ENCODE data around the gene CDH4.

Gene CDH4

DNA sequence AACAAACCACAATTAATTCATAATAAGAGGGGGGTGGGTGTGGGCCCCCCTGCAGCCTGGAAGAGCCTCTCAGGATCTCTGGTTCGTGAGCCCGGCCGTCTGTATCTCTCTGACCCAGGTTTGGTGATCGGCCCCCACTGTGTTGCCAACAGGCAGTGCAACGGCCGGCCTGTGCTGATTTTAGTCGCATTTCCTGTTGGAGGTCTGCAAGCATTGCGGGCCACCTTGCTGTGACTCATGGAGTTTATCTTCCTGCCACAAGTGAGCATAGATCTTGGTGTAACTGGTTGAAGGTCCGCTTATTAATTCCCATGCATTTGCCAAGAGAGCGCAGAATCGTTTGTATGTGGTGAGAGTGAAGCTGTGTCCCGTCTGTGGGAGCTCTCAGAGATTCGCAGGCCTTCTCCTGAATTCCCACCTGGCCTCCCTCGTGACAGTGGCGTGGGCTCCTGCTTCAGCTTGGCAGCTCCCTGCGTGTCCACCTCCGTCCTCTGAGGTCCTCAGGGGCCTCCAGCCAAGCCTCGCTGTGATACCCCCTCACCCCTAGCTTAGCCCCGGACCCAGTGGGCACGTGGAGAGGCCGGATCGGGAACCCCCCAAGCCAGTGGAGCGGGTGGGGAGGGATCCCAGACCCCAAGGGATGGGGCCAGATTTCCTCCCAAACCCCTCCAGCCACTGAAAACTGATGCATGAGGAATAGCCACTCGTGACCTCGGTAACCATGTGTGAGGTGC lies 269.8 kb downstream of the CDH4 start:
- DNase-seq, result no peak

DNA sequence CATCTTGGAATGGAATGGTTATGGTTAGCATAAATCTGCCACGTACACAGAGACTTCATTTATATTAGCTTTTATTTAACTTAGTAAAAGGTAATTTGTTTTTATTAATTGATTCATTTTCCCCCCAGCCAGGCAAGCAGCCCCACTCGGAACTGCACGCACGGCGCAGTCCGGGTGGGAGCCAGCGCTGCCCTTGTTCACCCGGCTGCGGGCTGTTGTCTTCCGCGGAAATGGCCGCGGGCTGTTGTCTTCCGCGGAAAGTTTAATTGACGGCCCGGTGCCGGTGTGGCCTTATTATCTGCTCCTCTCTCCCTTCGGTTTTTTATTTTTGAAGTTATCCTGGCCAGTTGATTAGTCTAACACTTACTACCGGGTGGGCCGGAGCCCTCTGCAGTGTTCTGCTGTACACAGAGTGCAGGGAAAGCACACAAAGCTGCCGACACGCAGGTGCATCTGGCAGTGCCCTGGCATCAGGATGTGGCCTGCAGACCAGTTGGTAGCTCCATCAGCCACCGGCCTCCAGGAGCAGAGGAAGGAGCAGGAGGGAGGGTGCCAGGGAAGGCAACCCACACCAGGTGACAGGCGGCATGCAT lies 270.5 kb downstream of the CDH4 start:
- no peak for DNase-seq

DNA sequence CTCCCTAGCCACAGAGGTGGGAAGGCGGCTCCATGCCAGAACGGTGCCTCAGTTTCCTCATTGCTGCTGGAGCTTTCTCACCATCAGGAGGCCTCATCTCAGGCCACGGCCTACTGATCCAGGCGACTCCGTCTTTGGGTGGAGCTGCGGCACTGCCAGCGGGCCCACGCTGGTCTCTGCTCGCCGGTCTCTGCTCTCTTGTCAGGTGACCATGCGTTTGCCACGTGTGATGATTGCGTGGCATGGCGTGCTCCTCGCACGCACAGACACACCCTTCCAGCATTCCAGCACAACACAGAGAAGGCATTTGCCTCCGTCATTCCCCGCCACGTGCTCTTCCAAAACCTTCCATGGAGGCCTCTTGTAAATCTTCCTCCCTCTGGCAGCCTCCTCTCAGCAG lies 271.1 kb downstream of the CDH4 start:
- no peak for DNase-seq

DNA sequence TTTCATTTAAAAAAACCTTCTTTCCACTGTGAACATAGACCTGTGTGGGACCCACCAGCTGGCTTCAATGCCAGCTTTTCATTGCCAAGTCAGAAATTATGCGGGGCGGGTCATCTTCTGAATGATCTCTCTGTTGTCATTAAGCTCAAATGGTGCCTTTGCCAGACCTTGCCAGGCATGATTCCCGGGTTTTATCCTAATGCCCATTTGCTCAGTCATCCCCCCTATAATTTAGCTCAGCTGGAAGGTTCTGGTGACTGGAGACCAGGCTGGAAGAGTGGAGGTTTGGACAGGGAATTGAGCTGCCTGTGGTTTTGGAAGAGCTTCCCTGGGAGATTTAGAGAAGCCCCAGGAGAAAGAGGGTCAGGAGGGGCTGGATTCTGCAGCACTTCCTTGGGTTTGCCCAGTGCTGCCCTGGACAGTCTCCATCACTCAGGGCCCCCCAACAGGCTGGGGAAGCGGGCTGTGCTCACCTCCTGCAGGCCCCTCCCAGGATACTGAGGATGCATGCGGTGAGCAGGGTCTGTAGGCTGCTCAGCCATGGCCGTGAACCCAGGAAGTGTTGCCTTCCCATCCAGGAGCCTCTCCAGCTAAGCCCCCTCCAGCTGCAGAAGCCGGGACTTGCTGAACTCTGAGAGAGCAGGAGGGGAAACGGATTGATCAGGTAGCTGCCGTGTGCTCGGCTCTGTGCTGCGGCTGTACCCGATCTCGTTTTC lies 273.0 kb downstream of the CDH4 start:
- no peak for DNase-seq

DNA sequence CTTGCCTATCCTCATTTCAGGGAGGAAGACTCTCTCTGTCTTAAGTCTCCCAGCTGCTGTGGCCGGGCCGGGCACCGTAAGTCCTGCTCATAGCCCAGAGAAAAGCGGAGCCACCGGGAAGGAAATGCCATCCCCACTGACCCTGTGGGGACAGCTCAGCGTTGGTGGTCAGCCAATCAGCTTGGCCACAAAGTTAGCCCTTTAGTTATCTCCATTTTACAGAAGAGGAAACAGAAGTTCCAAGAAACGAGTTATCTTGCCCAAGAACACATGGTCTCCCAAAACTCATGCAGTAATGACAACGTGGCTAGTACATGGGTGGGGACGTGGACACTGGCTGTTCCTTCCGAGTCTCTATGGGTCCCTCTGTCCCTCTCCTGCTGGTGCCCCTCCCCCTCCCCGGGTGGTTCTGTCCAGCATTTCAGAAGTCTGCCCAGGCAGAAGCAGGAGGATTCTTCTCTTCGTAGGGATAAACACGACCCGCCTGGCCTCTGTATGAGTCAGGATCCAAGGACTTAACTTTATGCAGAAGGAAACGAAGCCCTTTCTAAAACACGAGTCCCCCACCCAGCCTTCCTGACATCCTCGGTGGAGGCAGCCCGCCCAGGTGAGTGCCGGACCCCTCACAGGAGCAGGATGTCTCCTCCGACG lies 273.8 kb downstream of the CDH4 start:
- DNase-seq, result no peak

DNA sequence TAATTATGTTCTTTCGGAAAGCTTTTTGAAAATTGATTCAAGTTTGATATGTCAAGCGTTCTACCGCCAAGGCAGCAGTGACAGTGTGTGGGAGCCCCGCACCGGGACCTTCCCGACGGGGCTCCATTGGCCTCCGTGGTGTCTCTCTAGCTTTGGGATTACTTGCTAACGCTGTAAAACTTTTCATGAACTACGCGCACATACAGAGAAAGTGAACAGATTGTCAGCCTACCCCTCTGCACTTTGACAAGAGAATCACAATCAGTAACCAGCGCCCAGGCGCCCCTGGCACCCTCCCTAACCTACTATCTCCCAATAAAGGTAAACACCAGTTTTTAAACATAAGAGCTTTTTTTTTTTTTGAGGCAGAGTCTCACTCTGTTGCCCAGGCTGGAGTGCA lies 274.8 kb downstream of the CDH4 start:
- DNase-seq, result no peak

DNA sequence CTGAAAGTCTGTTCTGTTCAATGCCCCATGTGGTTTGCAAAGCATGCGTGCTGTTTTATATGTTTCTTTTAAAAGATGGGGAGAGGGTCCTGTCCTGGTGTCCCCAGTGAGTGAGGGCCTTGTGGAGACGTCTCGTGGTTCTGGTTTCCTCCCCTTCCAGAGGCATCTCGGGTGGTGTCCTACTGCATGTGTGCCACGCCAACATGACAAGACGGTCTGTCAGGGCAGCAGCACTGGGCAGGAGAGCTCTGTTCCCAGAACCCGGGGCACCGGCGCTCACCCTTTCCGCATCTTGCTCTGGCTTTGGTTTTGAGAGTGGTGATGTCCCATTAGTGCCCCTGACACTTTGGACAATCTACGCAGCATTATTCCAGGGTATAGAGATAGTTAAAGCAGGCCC lies 275.6 kb downstream of the CDH4 start:
- DNase-seq, result no peak

DNA sequence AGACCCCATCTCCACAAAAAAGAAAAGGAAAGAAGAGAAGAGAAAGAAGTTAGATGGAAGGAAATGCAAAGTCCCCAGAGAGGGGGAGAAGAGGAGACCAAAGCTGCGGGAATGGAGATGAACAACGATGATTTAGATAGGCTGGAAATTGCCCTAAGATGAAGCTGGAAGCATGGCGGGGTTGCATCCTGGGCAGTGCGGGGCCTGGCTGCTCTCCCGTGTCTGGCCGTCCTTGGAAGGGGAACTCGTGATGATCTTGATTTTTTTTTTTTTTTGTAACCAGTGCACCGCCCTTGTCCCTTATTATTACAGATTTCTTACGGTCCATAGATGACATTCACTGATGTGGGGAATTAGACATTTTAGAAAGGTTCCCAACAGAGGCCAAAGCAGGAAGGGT lies 276.5 kb downstream of the CDH4 start:
- no peak for DNase-seq

DNA sequence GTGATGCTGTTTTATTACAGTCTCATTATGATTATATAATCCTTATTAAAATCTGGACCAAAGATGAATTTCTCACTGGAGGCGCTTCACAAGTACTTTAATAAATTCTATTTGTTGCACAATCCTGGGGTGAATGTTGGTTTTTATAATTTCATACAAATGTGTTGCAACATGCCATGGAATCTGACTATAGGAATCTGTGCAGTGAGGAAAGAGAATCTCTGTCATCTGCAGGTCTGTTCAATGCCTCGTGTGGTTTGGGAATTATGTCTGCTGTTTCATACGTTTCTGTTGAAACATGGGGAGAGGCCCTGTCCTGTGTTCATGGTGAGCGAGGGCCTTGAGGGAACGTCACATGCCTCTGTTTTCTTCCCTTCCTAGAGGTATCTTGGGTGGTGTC lies 277.3 kb downstream of the CDH4 start:
- no peak for DNase-seq

DNA sequence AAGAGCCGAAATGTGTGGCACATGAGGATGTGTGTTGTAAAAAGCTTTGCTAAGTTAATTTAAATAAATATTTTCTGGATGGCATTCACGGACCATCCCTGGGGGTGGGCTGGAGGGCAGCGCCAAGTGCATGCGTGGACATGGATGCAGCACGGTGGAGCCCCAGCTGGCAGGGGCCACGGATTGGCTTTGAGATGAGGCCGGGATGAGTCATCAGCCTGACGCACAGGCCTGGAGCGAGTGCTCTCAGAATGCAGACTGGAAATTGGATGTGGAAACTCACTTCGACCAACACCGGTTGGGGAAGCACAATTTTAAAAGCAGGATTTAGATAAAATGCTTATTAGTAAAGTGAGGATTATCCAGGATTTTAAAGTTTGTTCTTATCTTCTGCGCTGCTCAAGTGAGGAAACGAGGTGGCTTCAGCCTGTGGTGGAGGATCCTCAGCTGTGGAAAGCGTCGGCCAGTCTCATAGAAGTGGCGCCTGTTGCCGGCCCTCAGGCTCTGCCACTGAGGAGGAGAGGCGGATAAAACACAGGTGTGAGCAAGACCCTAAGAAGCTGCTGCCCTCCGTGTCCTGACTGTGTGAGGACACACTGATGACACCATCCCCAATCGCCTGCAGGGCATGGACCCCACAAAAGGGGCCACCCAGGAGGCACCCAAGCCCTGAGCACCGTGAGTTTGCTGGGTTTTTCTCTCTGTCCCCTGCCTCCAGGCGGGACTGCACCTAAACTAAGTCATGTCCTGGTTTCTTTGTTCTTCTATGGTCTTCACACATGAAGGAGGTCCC lies 279.7 kb downstream of the CDH4 start:
- peak; percentile 51 for DNase-seq

DNA sequence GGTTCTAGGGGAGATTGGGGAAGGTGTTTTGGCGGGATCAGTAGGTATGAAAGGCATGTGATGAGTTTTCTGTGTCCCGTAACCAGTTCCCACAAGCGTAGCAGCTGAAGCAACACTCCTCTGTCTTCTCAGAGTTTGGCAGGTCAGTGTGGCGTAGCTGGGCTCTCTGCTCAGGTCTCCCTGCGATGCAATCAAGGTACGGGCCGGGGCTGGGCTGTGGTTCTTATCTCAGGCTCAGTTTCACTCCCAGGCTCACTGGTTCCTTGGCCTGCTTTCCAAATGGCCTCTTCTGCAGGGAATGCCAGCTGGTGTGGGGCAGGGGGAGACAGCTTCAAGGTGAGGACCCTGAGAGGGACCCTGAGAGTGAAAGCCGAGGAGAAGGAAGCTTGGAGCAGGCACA lies 280.7 kb downstream of the CDH4 start:
- no peak for DNase-seq

DNA sequence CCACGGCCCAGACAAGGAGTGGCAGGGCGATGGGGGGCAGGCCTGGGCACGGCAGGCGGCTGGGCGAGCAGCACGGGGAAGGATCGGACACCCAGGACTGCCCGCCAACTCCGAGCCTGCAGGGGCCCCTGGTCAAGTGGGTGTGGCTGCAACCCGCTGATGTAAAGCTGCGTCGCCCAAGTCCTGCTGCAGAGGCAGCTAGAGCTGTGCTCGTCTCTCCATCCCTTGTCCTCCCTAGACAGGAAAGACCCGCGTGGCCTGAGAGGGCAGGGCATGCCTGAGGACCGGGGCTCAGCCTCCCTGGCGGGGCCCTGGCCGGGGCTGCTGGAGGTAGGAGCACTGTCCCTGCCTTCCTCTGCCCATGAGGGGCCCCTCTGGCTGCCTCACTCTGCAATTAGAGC lies 281.2 kb downstream of the CDH4 start:
- DNase-seq, result no peak

DNA sequence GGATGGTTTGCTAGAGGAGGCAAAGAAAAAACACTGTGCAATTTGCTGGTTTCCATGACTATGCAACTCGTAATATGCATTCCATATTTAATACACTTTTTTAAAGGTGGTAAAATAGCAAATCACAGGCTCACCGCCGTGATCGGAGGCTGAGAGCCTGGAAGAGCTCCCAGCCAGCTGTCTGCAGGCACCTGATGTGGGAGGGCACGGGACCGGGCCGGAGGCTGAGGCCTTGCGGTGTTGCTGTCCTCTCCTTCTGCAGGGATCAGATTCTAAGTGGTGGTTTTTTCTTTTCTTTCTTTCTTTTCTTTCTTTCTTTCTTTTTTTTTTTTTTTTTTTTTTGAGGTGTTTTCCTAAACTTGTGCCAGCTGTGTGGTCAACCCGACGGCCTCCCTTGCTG lies 282.3 kb downstream of the CDH4 start:
- DNase-seq, result no peak

DNA sequence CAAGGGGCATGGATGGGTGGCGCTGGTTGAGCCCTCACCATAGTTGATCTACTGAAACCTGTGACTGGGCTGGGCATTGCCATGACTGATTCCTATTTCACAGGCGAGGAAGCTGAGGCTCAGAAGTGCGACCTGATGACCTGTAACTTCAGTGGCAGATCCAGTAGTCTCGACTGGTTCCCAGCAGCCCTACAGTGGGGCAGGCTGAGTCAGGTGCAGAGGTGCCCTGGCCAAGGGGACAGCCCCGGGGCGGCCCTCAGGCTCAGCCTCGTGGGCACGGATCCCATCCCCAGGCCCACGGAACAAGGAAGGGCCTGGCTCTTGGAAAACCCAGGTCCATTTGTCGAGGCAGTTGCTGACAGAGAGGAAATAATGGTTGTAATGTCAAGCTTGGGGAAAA lies 283.0 kb downstream of the CDH4 start:
- DNase-seq, result no peak

DNA sequence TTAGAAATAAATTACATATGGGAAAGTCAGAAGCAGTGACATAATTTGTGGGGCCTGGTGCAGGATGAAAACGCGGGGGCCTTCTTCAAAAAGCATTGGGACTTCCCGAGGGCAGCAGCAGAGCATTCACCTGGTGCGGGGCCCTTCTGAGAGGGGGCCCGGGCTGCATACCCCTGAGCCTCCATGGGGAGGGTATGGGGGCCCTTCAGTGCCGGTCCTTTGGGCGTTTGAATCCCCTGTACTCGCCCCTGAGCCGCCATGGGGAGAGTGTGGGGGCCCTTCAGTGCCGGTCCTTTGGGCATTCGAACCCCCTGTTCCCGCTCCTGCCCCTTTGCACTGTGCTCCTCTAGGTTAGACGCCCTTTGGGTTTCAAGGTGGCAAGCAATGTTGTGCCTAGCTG lies 283.5 kb downstream of the CDH4 start:
- no peak for DNase-seq

DNA sequence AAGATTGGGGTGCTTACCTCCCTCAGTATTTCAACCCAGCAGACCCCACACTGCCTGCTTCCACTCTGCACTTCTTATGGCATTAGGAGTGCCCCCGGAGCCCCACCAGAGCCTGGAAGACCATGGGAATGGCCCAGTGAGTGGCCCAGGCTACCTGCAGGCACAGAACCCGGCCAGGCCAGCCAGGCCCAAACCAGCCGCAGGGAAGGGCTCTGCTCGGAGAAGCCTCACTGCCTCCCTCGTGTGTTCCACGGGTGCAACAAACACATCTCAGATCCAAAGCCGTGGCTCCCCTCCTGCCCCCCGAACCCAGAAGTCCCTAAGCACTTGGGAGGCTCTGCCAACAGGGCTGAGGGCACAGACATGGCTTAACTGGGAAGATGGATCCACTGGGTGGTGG lies 283.9 kb downstream of the CDH4 start:
- no peak for DNase-seq

DNA sequence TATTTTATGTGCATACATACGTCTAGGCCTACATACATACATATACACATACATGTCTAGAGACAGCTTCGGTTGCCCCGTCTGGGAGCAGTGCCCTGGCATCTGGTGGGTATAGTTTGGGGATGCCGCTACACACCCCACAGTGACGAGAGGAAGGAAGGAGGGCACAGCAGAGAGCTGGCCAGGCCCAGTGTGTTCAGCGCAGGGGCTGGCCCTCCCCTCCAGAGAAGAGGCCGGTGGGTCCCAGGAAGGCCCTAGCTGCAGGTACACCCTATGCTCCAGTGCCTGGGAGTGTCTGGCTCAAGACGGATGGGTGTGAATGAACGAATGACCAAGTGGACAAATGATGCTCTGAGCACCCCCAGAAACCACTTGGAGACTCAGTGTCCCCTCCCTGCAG lies 284.6 kb downstream of the CDH4 start:
- DNase-seq, result no peak

DNA sequence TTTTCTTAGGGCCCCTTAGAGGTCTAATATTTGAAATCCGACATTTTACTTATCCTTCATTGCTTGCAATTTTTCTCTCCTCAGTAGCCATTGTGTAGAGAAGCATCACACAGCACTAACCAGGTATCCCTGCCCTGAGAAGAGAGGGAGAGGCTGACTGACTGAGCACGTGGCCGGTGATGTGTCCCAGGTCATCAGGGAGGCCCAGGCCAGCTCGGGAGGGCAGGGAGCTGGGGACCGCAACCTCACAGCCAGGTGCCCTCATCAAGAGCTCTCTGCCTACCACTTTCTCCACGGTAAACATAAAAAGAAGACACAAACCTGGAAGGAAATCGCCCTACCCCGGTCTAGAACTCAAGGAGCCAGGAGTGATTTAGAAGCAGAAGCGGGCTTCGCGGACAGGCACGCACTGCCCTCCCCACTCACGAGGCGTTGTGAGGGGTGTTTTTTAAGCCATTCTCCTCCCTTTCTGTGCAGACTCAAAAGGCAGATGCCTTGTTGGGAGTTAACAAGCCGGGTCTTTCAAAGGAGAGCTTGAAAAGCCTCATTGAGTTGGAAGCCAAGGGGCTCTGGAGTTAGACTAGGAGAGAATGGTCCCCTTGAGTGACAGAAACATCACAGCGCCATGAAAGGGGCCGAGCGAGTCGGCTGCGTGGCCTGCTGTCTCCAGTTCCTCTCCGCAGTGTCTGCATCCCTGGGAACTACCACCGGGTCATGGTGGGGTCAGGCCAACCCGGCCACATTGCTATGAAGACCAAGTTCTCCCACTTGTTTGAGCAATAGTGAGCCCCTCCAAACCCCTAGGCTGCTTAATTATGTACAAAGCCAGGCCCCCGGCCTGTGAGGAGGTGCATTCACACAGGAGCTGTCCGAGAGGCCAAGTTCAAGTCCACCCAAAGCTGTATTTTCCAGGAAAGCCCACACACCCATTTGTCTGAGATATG lies 285.4 kb downstream of the CDH4 start:
- DNase-seq, result no peak

DNA sequence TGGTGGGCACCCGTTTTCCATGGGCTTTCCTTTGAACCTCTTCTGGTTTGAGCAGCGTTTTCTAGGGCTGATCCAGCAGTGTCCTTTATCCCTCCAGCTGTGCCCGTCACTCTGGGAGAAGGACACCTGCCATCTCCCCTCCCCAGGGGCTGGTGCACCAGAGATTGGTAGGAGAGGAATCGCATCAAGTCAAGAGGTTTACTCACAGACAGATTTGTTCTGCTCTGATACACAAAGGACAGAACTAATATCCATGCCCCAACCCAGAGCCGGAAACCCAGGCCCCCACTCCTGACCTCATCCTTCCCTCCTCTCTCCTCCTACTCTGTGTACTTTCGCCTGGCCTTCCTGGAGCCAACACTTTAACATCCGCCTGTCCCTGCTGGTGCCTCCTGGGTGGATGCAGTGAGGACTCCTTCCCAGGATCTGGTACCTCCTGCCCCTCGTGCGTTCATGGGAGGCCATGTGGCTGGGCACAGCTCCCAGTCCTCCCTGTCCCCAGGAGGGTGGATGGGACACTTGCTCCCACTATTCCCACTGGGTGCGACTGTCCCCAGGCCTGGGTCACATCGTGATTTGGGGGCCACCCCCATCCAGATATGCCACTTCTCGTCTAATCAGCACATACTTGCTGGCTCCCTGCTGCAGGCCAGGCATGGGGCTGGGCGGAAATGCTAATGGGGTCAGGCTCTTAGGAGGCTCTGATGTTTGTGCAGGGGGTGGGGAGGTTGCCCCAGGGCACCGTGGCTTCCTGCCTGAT lies 286.3 kb downstream of the CDH4 start:
- no peak for DNase-seq

DNA sequence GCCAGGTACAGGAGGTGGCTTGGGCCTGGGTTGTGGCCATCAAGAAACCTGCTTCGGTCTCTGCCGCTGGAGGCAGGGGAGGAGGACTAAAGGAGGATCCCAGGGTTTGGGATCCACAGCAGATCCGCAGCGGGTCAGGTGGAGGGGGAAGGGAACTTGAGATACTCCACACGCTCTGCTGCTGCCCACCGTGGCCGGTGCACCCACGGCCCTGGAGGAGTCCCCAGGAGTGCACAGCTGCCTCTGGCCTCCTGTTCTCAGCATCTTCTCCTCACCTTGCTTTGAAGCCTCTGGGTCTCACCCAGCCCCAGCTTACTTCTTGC lies 286.8 kb downstream of the CDH4 start:
- no peak for DNase-seq

DNA sequence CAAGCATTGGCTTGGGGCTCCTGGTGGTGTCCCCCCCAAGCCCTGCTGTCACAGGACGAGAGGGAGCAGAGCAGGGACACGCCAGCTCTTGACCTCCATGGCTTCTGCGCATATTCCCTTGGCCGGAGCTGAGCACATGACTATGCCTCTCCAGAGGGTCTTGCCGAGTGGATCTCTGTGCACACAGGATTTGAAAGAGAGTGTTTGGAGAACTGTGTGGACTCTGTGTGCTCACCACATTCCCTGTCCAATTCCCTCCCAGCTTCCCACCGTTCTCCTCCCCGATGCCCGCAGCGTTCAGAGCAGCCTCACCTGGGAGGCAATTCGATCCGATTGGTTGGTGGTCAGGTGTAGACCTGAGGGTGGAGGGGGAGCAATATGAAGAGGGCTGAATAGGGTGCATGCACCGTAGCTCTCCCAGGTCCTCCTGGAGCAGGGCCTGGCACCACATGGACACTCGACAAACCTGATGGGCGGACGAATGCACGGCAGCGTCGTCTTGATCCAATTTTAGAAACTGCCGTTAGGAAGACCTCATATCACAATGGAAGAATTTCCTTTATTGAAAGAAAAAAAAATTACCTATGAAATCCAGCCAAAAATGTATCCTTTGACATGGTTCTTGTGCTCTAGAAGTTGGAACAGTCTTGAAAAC lies 287.8 kb downstream of the CDH4 start:
- no peak for DNase-seq
